Stromal cell of bone marrow (primary cell): ENCODE data around the gene ZBED4.

Source experiments
- DNase-seq: peaks from one replicate; pipeline ENCODE4 v3.0.0-alpha.2; 2012; ENCODE audit warnings: low read depth

ZBED4 gene

DNA sequence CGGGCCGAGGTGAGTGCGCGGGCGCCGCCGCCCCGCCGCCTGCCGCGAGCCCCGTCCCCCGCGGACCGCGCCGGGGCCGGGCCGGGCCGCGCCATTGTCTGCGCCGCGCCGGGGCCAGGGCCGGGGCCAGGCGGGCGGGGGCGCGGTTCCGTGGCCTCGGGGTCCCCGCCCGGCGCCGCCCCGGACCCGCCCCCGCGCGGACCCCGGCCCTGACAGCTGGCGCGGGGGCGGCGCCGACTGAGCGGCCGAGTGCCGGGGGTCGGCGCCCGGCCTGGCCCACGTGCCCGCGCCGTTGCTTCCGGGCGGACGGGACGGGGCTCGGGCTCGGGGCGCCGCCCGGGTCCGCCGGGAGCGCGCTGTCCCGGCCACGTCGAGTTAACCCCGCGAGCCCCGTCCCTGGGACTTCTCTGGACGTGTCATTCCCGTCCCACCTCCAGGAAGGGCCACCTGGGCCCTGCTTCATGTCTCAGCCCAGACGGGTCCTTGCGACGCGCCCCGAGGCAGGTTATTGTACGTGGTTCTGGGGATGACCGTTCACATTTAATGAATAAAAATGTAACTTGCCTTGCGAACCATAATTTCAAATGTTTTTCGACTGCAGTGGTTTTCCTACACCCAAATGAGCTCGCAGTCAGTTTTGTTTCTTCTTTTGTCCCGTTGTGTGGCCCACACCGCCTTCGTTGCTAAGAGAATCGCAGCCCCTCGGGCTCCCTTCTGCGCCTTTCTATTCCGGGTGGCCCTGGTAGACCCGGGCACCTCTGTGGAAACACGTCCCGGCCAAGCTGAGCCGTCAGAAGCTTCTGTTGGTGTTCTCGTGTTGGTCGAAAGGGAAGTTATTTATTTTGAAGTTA, 562 bp downstream of the ZBED4 start:
- no peak for DNase-seq

GRCh38 chr22:49855251-49855911, 1.7 kb downstream of the ZBED4 start:
- no peak for DNase-seq

DNA sequence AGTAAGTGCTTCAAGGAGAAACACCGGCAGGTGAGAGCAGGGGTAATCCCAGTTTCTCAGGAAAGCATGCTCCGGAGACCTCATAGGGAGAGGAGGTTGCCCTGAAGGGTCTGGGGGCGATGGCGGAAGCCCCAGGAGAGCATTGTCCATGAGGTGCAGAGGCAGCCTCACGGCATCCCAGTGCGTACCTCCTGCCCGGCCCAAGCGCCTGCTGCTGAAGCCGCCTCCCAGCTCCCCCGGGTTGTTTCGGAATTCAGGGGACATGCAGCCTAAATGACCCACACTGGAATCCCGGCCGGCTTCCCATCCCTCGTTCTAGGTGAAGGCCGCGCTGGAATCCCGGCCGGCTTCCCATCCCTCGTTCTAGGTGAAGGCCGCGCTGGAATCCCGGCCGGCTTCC, 2.7 kb downstream of the ZBED4 start:
- DNase-seq: no peak

- DNase-seq: no peak
Measured at GRCh38 chr22:49856766-49857618, 3.3 kb downstream of the ZBED4 start.

DNA sequence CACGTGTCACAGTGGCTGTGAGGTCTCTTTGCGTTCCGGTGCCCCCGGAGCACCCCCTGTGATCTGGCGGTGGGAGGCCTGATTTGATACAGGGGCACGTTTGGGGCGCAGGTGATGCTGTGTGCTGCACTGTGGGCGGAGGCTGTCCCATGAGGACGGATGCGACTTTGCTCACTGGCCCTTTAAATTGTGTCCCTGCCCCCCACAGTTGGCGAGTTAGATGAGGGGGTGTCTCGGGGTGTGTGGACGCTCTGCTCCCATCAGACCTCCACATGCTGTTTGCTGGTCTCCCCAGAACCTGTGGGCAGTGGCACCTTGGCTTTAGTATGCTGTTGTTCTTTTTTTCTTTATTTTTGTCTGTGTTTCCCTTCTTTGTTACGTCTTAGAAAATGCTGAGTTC, 5.2 kb downstream of the ZBED4 start:
- no peak for DNase-seq

GRCh38 chr22:49861642-49862495, 8.2 kb downstream of the ZBED4 start:
- no peak for DNase-seq

DNA sequence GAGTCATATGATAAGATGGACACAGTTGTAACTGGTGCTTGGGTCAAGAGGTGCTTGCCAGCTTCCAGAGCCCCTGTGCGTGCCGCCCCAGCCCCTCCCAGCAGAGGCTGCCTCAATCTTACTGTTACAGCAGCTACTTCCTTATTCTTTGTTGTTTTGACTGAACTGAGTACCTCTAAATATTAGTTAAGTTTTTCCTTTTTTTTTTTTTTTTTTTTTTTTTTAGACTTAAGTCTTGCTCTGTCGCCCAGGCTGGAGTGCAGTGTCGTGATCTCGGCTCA, 8.8 kb downstream of the ZBED4 start:
- DNase-seq: no peak

GRCh38 chr22:49863931-49864330, 10.3 kb downstream of the ZBED4 start:
- DNase-seq: no peak

DNA sequence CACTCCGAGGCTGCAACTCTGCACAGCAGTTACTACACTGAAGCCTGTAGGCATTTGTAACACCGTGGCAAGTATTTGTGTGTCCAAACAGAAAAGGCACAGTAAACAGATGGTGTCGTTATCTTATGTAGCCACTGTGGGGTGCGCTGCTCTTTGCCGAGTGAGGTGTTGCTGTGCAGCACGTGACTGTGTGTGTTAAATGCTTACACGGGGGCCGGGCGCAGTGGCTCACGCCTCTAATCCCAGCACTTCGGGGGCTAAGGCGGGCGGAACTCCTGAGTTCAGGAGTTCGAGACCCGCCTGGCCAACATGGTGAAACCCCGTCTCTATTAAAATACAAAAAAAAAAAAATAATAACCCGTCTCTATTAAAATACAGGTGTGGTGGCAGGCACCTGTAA, 11.5 kb downstream of the ZBED4 start:
- DNase-seq: no peak

GRCh38 chr22:49866134-49866533, 12.5 kb downstream of the ZBED4 start:
- no peak for DNase-seq

GRCh38 chr22:49866646-49867045, 13.0 kb downstream of the ZBED4 start:
- DNase-seq: no peak

DNA sequence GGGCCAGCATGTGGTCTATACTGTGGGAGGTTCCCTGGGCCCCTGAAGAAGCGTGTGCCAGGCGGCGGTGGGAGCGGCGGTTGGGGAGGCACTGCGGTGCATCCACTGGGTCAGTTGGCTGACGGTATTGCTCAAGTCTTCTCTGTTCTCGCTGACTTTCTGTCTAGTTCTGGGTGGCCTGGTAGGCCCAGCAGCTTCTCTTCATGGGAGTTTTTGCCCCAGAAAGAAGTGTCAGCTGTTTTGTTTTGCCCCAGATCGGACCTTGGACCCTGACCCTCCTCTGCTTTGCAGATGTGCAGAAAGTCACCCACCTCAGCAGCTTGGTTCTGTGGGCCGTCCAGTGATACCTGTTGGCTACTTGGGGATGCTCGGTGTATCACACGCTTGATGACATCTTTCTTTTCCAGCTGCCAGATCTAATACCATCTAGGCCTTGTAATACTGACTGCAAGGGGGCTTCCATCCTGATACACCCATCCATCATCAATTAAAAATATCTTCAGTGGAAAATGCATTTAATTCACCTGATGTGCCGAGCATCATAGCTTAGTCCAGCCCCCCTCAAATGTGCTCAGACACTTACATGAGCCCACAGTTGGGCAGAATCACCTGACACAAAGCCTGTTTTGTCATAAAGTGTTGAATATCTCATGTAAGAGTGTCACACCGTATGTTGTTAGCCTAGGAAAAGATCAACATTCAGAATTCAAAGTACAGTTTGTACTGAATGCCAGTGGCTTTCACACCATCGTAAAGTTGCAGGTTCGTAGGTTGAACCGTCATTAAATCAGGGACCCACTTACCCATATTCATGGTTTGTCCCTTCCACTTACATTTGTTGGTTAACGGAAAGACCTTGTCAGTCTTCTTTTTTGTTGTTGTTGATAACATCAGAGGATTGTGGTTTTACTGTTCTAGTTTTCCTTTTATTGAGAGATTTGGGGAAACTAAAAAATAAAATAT, 13.9 kb downstream of the ZBED4 start:
- no peak for DNase-seq

DNA sequence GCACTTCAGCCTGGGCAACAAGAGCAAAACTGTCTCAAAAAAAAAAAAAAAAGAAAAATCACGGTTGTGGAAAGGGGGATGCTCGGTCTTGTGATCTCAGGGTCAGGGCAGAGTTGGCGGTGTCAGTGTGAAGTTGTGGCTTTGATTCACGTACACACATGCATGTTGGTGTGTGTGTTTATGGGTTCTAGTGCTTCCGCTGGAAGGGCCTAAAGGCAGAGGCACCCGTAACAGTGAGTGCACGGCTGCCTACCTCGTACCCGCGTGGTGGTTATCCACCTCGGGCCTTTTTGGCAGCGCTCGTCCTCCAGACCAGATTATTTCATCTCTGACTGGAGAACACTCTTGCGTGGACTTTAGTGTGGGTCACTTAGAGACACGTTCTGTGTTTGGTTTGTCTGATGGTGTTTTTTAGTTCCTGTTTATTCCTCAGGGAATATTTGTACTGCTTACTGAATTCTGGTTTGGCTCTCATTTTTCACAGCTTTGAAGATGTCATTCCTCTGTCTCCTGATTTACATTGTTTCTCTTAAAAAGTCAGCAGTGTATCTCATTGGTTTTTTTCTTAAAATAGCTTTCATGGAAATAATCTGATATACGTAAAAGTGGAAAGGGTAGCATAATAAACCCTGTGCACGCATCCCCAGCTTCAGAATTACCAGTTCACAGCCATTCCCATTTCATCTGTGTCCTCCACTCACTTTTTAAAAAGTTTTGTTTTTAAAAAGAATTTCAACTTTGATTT, 15.6 kb downstream of the ZBED4 start:
- no peak for DNase-seq

DNA sequence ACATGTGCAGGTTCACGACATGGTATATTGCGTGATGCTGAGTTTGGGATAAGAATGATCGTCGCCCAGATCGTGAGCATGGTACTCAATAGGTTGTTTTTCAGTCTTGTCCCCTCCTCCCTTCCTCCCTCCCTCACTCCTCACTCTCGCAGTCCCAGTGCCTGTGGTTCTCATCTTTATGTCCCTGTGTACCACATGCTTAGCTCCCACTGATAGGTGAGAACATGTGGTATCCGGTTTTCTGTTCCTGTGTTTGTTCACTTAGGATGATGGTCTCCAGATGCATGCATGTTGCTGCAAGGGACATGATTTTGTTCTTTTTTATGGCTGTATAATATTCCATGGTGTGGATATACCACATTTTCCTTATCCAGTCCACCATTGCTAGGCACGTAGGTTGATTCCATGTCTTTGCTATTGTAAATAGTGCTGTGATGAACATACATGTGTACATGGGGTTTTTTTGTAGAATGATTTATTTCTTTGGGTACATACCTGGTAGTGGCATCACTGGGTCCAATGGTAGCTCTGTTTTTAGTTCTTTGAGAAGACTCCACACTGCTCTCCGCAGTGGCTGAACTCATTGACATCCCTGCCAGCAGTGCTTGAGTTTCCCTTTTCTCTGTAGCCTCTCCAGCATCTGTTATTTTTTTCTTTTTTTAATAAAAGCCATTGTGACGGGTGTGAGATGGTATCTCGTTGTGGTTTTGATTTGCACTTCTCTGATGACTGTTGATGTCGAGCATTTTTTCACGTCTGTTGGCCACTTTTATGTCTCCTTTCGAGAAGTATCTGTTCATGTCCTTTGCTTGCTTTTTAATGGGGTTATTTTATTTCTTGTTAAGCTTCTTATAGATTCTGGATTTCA, 16.4 kb downstream of the ZBED4 start:
- DNase-seq: no peak

DNA sequence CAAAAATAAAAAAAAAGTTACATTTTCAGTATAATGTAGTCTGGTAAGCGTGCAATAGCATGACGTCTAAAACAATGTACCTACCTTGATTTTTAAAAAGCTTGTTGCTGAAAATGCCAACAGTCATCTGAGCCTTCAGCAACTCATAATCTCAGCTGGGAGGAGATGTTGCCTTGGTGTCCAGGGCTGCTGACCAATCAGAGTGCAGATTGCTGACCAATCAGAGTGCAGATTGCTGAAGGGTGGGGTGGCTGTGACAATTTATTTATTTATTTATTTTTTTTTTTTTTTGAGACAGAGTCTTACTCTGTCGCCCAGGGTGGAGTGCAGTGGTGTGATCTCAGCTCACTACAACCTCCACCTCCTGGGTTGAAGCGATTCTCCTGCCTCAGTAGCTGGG, 17.8 kb downstream of the ZBED4 start:
- DNase-seq: no peak

DNA sequence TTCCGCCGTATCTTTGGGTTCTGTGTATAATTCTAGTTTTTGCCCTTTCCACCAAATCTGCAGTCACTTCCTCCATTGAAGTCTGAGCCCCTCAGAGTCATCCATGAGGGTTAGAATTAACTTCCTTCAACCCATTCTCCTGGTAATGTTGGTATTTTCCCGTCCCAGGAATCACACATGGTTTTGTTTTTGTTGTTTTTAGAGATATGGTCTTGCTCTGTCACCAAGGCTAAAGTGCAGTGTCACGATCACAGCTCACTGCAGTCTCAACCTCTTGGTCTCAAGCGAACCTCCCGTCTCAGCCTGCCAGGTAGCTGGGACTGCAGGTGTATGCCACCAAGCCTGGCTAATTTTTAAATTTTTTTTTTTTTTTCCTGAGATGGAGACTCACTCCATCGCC, 18.7 kb downstream of the ZBED4 start:
- no peak for DNase-seq

GRCh38 chr22:49873228-49873940, 19.7 kb downstream of the ZBED4 start:
- no peak for DNase-seq

DNA sequence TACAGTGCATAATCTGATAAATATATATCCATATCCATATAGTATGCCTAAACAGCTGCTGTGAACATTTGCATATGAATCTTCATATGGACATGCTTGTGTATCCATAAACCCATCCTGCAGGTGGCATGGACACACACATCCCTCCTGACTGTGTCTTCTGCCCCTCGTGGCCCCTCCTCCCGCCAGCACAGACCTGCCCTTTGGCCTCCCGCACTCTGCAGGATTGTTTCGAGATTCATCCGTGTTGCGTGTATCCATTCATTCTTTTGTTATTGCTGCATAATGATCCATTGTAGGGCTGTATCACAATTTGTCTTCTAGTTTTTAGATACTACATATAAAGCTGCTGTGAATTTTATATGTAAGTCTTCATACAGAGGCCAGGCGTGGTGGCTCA, 24.0 kb downstream of the ZBED4 start:
- DNase-seq: no peak

GRCh38 chr22:49878206-49878605, 24.6 kb downstream of the ZBED4 start:
- no peak for DNase-seq
